Hepatocyte (in vitro differentiated cells): ENCODE data around the gene AP1S3. TPM values are rescaled to one million over a fixed set of nuclear protein-coding genes. Genes with fewer than 3 reads are reported as not detected.
A peak's percentile ranks its signal among the peaks of the same experiment; 100 is the strongest.

Source experiments
- DNase-seq: peaks from one replicate; pipeline ENCODE4 v3.0.0-alpha.2; 2016; ENCODE audit warnings: low spot score
- H2AFZ ChIP-seq: fragments of 200-600 bp; sonication (generic); 2 replicates; pipeline ENCODE4 v1.6.0; 2016; ENCODE audit warnings: antibody characterized with exemption, mild to moderate bottlenecking
- H3K27ac ChIP-seq: fragments of 200-600 bp; sonication (generic); 2 replicates; pipeline ENCODE4 v1.5.1; 2016; ENCODE audit warnings: mild to moderate bottlenecking
- H3K27me3 ChIP-seq: fragments of 200-600 bp; sonication (generic); 2 replicates; pipeline ENCODE4 v1.6.1; 2016
- H3K36me3 ChIP-seq: fragments of 200-600 bp; sonication (generic); replicated peaks from 2 replicates; pipeline ENCODE4 v1.5.1; 2016; ENCODE audit warnings: low read depth; ENCODE audit not compliant: insufficient read depth
- H3K4me1 ChIP-seq: fragments of 200-600 bp; sonication (generic); 2 replicates; pipeline ENCODE4 v1.5.1; 2016; ENCODE audit warnings: mild to moderate bottlenecking, moderate library complexity; ENCODE audit not compliant: insufficient read depth
- H3K4me2 ChIP-seq: fragments of 200-600 bp; sonication (generic); 2 replicates; pipeline ENCODE4 v1.6.0; 2016
- H3K4me3 ChIP-seq: fragments of 200-600 bp; sonication (generic); 2 replicates; pipeline ENCODE4 v1.5.1; 2016; ENCODE audit warnings: mild to moderate bottlenecking
- H3K79me2 ChIP-seq: fragments of 200-600 bp; sonication (generic); 2 replicates; pipeline ENCODE4 v1.6.0; 2017; ENCODE audit warnings: mild to moderate bottlenecking
- H3K9me2 ChIP-seq: fragments of 200-600 bp; sonication (generic); replicated peaks from 2 replicates; pipeline ENCODE4 v1.6.0; 2017; ENCODE audit warnings: mild to moderate bottlenecking; ENCODE audit not compliant: insufficient read depth
- H3K9me3 ChIP-seq: fragments of 200-600 bp; sonication (generic); 2 replicates; pipeline ENCODE4 v1.5.1; 2016; ENCODE audit warnings: low read depth, mild to moderate bottlenecking
- H4K20me1 ChIP-seq: fragments of 200-600 bp; sonication (generic); 2 replicates; pipeline ENCODE4 v1.6.0; 2016; ENCODE audit warnings: mild to moderate bottlenecking; ENCODE audit not compliant: insufficient read depth, poor library complexity, severe bottlenecking
- CTCF ChIP-seq: fragments of 200-600 bp; sonication (generic); IDR thresholded peaks from 2 replicates; pipeline ENCODE4 v1.5.1; 2016; ENCODE audit warnings: antibody characterized with exemption, mild to moderate bottlenecking; ENCODE audit not compliant: poor library complexity
- EZH2 ChIP-seq: fragments of 200-600 bp; sonication (generic); IDR thresholded peaks from 2 replicates; pipeline ENCODE4 v1.6.1; 2016; ENCODE audit warnings: antibody characterized with exemption, mild to moderate bottlenecking, borderline replicate concordance
- EZH2phosphoT487 ChIP-seq: fragments of 200-600 bp; sonication (generic); IDR thresholded peaks from one replicate; pipeline ENCODE4 v1.6.1; 2018; ENCODE audit warnings: antibody characterized with exemption, mild to moderate bottlenecking, low read depth, moderate library complexity; ENCODE audit not compliant: unreplicated experiment, severe bottlenecking
- WGBS: methylation state at CpG from one replicate; pipeline ENCODE4 v1.1.6; 2016; ENCODE audit warnings: low lambda C conversion rate; ENCODE audit errors: missing lambda C conversion rate; 5-methylcytosine and 5-hydroxymethylcytosine counted together
- polyA plus RNA-seq: library from polyadenylated mRNA; unstranded; fragments of >200 nt; fragmentation: Nextera tagmentation; extraction: Ambion mirVana; gene quantifications from 2 replicates; pipeline ENCODE4 v1.2.1, GENCODE V29; 2016
- total RNA-seq: library from RNA; depleted of rRNA; stranded (reverse); fragments of >200 nt; gene quantifications from 2 replicates; pipeline ENCODE4 v1.2.3, GENCODE V29; 2014

AP1S3 gene
- total and polyA plus RNA-seq, 2 experiments from 2014 or later: 16.5 to 30.7 TPM

GRCh38 chr2:223835701-223836532 lies 1.5 kb downstream of the AP1S3 start:
- Histone ChIP-seq H3K4me3 (no peak overlapping the region), H3K27ac (peak overlapping the region; percentile 20), H3K4me1 (no peaks in the 10 kb centered on the region), H2AFZ (no peak overlapping the region), H3K4me2 (peak overlapping the region; percentile 84), H3K9me3 (no peaks in the 10 kb centered on the region), H3K27me3 (no peaks in the 10 kb centered on the region), H3K36me3 (no peaks in the 10 kb centered on the region), H3K79me2 (peaks cover 39% of the 10 kb centered on the region), H4K20me1 (no peaks in the 10 kb centered on the region), H3K9me2 (no peaks in the 10 kb centered on the region)
- WGBS: 76% methylated on average over 15 of the region's 15 CpGs
- DNase-seq: peak; percentile 39
- TF ChIP-seq EZH2phosphoT487 (no peak), CTCF (no peak), EZH2 (no peak)

GRCh38 chr2:223834431-223834830 lies 3.0 kb downstream of the AP1S3 start:
- H3K36me3 ChIP-seq: no peaks in the 10 kb centered on the region
- H3K4me3 ChIP-seq: no peak overlapping the region
- no peak overlapping the region for H2AFZ ChIP-seq
- H4K20me1 ChIP-seq: no peaks in the 10 kb centered on the region
- WGBS: 86% methylated on average over 1 of the region's 1 CpG
- no peaks in the 10 kb centered on the region for H3K9me3 ChIP-seq
- no peaks in the 10 kb centered on the region for H3K27me3 ChIP-seq
- H3K27ac ChIP-seq: no peak overlapping the region
- TF ChIP-seq EZH2phosphoT487 (no peak), CTCF (no peak), EZH2 (no peak)
- H3K4me2 ChIP-seq: no peak overlapping the region
- no peaks in the 10 kb centered on the region for H3K9me2 ChIP-seq
- H3K79me2 ChIP-seq: peaks cover 46% of the 10 kb centered on the region
- DNase-seq: no peak
- H3K4me1 ChIP-seq: no peaks in the 10 kb centered on the region

- no peak overlapping the region for H3K4me2 ChIP-seq
- H3K79me2 ChIP-seq: peaks cover 57% of the 10 kb centered on the region
- H3K4me3 ChIP-seq: no peak overlapping the region
- no peaks in the 10 kb centered on the region for H4K20me1 ChIP-seq
- no peak for DNase-seq
- no peak overlapping the region for H2AFZ ChIP-seq
- H3K27me3 ChIP-seq: no peaks in the 10 kb centered on the region
- no peak overlapping the region for H3K27ac ChIP-seq
- WGBS: 72% methylated on average over 8 of the region's 8 CpGs
- no peaks in the 10 kb centered on the region for H3K9me2 ChIP-seq
- no peak for TF ChIP-seq EZH2phosphoT487
- no peak for TF ChIP-seq CTCF
- no peak for TF ChIP-seq EZH2
- H3K9me3 ChIP-seq: no peaks in the 10 kb centered on the region
- H3K4me1 ChIP-seq: no peaks in the 10 kb centered on the region
- no peaks in the 10 kb centered on the region for H3K36me3 ChIP-seq
Observed at GRCh38 chr2:223832241-223832903, 5.0 kb downstream of the AP1S3 start.
